ENCODE results near the gene PRKG1.

PRKG1 gene

DNA sequence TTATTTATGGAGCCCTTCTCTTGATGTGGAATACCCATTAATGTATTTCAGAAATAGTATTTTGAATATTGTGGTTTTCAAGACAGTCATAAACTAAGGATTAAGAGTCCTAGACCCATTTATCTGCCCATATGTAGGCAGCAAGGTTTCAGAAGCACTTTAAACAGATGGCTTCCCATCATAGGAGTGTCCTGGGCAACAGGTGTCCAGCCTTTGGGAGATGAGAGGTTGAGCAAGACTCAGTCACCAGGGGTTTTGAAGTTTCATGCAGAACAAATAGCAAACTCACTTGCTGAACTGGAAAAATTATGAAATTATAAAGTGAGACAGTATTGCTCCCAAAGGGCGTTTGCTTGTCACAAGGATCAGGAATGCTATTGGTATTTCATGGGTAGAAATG lies 818.0 kb downstream of the PRKG1 start:
- DNase-seq (ENCODE audit: low spot score), result no peak

DNA sequence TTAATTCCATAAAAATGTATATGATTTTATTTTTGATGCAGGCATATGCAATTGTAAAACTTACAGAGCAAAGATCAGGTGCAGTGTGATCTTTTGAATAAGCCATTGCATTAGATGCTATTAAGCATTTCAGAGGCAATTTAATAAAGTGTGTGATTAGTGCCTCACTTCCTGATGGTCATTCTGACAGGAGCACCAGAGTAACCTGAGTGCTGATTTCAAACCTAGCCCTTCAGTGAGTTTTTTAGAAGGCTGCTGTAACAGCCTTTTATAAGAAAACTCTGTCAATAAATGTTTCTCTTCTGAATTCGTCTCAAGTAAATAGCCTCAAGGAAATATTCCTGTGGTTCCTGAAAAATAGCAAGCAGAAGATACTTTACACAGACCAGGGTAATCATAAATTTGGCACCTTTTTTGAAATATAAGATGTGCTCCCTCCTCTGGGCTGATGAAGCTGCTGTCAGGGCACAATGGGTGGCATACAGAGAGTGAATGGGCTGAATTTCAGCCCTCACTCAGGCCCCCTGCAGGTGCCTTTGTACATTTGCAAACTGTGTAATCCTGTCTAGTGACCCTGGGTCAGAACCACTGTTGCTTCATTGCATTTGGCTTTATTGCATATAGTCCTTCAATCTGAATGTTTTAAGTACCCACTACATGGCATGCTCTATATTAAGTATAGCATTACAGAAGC lies 818.8 kb downstream of the PRKG1 start:
- DNase-seq (ENCODE audit: low spot score), result no peak

DNA sequence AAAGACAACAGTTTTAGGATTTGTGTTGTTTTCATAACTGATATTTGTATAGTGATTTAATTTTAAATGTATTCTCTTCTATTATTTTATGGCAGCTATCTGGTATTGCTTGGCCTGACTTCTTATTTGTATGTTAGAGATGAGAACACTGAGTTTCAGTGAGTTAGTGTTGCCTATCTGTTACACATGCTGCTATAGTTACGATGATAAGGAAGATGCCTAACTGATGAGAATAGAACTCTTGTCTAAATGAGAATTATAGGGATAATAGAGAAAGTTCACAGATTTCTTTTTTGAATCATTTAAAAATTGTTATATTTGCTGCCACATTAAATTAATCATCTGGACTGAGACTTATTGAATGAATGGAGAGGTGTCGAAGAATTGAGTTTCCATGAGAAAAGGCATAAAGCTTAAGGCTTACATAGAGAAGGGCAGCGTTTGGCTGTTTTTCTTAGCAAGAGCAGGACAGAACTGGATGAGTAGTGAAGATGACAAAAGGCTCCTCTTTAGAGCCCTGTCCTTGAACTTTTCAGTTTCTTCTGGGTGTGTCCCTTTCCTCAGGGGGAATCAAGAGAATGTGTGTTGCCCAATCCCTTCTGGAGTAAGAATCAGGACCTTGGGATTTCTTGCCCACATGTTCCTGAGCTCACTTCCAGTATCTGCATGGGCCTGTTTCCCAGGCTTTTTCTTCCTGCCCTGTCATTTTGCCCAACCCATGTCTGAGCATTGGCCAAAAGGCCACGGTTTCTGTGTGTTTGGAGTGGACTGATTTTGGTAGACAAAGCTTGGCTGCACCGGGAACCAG lies 820.7 kb downstream of the PRKG1 start:
- no peak for DNase-seq (ENCODE audit: low spot score)

DNA sequence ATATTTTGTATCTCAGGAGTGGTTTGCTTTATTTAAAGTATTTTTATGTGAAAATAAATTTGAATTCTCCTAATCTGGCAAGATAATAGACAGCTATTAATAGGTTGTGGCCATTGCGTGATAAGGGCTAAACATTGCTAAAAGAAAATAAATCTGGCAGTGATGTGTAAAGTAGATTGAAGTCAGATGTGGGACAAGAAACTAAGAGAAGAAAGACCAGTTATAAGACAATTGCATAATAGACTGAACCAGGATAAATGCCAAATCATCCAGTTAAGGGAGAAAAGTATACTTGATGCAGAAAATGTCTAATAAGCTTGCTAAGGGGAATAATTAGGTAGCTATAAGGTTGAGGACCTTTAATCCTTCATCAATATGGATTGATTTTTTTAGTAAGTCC lies 822.6 kb downstream of the PRKG1 start:
- no peak for DNase-seq (ENCODE audit: low spot score)

DNA sequence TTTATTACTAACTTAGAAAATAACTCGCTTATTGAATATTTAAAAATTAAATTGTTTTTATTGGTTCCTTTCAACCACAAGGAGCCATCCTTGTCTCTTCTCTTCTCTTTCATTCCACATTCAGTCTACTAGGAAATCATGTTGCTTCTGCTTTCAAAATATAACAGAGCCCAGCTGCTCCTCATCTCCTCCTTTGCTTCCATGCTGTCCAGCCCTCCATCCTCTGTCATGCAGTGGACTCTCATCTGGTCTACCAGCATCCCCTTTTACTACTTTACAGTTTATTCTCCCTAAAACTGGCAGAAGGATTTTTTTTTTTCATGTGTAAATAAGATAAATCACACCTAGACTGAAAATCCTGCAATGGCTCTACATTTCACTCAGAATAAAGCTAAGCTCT lies 823.3 kb downstream of the PRKG1 start:
- DNase-seq (ENCODE audit: low spot score), result no peak

DNA sequence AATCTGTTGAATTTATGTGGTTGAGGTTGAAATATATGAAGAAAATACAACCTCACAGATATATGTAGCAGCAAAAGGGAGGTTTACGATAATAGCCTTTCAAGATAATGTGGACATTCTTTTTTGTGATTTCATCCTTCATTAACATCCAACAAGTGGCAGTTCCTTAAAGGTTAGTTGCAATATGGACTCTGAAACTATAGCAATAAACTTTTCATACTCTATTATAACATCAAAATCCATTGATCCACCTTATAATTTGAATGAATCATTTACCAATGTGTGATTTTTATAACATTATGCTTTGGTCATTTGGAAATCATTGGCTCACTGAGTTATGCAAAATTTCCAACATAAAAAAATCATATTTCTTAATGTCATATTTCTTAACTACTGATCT lies 825.9 kb downstream of the PRKG1 start:
- no peak for DNase-seq (ENCODE audit: low spot score)

DNA sequence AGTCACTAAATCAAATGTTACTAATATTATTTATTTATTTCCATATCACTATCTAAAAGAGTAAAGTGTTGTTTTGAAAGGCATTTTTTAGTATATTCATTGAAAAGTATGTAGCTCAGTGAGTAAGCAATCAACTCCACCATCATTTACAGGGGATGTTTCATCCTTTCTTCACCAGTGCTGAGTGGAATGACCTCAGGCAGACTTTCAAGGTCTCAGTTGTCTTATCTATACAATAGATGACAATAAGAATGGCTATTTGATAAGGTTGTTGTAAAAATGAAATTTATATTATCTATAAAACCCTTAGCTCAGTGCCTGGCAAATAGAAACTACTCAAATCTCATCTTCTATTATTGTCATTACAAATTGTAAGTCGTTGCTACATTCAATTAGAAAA lies 829.4 kb downstream of the PRKG1 start:
- DNase-seq (ENCODE audit: low spot score), result no peak

DNA sequence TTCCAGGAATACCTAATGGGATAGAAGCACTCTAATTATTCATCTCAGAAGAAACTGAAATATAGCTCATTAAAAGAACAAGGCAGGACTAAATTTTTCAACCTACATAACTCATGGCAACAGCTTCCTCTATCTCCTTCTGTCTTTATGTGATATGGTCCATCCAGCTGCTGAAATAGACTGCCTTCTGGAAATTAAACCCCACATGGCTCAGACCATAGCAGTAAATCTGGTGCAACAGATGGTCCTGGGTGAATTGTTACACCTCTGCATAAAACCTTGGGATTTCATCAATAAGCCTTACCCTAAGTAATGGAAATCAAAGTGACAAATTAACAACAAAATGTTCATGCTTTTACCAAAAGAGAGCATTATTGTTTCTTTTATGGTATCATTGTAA lies 830.7 kb downstream of the PRKG1 start:
- DNase-seq (ENCODE audit: low spot score), result no peak

DNA sequence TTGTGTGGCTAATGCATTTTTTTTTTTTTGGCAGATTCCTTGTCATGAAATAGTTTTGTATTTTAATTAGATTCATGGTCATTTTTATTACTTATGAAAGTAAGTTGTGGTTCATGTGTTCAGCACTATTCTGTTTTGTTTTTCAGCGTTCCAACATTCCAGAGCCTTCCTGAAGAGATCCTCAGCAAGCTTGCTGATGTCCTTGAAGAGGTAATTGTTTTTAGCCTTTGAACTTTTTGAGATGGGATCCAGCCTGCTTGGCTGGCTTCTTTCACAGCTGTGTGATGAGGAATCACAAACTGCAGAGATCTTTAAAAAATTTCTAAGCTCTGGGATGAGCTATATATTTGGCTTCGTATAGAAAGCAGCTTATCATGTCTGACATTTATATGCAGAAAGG lies 833.1 kb downstream of the PRKG1 start:
- no peak for DNase-seq (ENCODE audit: low spot score)

DNA sequence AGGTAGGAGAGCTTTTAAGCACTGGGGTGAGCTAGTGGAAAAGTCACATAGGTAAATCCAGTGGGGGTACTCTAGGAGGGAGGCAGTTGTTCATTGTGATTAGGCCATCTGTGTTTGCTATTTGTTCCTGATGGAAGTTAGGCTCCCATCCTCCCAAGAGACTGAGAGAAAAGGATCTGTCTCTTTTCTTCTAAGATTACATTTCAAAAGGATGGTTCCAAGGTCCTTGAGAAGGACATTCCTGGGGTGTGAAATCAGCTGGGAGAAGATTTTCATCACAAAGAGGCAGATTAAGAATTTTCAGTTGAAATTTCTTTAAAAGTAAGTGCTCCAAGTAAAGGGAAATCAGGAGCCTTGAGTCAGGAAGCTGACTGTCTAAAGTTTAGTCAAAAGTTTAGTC lies 835.9 kb downstream of the PRKG1 start:
- no peak for DNase-seq (ENCODE audit: low spot score)

DNA sequence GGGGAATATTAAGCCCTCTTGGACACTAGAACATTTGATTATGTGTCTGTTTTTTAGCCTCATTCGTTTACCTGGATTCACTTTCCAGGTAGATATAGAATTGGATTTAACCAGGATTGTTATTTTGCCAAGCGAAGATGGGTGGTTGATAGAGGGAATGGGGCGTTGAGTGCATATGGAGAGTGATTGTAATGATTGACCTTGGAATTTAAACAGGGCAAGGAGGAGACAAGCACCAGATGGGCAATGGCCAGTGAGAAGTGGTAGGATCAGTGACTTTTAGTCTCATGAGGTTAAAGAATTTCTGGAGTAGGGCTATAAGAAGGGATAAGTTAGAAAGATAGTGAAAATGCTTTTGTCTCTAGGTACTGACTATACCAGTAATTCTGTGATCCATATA lies 836.3 kb downstream of the PRKG1 start:
- no peak for DNase-seq (ENCODE audit: low spot score)

DNA sequence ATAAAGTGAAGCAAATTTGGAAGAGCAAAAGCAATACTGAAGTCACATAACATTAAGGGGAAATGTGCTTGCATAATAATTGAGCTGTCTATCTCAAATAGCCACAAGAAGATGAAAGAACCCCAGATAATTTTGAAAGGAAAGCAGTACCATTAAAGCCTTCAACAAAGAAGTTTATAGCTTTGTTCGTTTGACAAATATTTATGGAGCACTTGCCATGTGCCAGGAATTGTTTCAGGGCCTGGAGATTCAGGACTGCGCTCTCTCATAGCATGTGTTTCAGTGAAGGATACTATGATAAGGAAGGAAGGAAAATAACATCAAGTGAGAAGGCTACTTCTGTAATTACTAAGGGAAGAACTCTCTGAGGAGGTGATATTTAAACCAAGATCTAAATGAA lies 837.4 kb downstream of the PRKG1 start:
- no peak for DNase-seq (ENCODE audit: low spot score)

DNA sequence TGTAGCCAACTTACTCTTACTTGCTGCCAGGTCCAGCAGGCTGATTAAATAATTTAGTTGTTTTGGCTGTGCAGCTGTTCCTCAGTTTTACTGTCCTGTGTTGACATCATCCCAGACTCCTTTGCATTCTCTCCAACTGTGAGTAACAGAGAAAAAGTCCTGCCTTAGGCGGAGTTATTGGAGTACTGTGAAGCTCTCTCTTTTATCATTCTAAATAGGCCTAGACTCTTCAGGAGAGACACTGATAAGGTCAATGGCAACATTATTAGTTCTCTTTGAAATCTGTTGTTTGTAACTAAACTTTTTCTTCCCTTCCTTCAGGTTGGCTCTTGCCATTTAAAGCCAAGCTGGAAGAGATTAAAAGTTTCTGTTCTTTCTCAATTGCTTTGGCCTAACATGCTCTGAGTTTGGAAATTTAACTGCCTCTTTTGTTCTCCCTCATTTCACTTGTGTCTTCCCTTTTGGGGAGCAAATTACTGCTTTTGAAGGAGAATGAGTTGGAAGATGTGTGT lies 840.8 kb downstream of the PRKG1 start:
- DNase-seq (ENCODE audit: low spot score), result no peak

DNA sequence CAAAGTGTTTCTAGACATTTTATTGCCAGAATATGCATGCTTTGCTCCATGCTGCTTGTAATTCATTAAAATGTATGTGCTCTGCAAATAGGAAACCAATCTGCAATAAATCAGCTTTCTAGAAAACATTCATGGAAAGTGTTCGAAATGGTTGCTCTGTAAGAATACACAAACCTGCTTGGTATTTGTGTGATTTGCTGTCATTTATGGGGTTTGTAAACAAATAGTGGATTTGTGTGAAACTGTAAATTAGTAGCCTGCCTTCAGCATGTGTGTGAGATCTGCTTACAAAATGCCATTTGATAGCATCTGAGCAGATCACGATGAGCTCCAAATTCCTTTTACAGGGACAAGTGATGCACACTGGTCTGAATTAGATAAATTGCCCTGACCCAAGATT lies 844.2 kb downstream of the PRKG1 start:
- DNase-seq (ENCODE audit: low spot score), result no peak

DNA sequence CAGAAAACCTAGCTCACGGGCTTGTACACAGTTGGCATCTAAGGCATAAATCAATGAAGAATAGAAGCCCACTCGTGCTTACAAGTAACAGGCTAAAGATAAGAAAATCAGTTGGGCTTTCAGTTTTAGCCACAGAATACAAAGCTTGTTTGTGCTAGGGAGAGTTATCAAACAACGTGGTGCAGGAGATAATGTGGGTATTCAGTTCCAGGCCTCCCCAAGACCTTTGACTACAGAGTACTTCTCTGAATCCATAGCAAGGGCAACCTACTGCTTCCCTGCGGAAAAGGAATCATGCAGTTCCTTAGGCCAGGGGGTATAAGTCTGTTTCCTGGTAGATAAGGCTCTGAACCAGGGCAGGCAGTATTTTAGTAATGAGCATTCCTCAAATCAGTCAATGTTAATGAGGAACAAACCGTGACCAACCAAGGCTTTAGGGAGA lies 844.6 kb downstream of the PRKG1 start:
- DNase-seq (ENCODE audit: low spot score), result no peak

DNA sequence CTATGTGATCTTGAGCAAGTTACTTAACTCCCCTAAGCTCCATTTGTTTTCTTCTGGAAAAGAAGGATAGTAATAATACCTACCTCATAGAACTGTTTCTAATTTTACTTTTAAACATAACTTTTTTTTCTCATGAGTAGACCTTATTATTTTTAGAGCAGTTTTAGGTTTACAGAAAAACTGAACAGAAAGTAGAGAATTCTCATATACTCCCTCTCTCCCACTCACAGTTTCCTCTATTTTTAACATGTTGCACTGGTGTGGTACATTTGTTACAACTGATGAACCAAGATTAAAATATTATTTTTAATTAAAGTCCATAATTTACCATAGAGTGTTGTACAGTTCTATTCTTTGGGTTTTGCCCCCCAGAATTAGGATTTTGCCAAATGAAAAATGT lies 846.4 kb downstream of the PRKG1 start:
- DNase-seq (ENCODE audit: low spot score), result no peak

DNA sequence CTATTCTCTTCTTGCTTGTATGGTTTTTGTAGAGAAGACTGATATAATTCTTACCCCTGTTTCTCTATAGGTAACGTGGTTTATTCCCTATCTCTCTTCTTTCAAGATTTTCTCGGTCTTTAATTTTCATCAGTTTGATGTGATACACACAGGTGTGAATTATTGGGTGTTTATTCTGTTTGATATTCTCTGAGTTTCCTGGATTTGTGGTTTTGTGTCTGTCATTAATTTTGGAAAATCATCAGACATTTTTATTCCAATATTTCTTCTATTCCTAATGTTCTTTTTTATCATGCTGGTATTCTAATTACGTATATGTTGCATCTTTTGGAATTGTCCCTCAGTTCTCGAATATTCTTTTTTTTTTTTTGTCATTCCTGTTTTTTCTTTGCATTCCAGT lies 850.1 kb downstream of the PRKG1 start:
- no peak for DNase-seq (ENCODE audit: low spot score)

DNA sequence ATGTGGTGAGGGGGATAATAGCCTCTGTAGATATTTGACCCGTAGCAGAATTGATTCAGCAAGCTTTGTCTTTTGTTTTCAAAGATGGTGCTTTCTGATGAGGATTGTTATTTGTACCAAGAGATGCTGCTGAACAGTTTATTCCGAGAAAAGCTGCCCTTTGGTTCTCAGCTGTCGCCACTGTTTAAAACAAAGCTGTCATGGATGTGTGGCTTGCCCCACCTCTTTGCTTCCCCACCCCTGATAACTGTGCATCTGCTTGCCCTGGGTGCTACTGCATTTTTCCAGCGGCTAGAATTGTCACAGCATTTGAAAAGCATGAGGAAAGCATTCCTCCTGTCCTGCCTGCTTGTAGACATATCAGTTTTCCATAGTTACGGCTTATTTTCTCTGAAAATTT lies 852.0 kb downstream of the PRKG1 start:
- no peak for DNase-seq (ENCODE audit: low spot score)

DNA sequence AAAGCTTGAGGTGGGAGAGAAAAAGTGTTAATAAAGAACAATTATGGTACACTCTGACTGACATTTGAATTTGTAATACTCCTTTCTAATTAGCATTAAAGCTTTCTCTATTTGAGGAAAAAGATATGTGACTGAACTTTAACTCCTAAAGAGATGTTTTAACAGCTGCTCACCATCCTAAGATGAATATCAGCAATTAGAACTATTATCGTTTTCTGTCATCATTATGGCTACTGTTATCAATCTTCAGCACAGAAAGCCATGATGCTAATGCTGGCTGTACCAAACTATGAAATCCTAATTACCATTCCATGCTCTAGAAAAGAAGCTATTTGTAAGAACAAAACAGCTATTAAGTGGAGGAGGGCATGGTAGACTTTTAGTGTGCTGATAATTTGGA lies 853.9 kb downstream of the PRKG1 start:
- DNase-seq (ENCODE audit: low spot score), result no peak

DNA sequence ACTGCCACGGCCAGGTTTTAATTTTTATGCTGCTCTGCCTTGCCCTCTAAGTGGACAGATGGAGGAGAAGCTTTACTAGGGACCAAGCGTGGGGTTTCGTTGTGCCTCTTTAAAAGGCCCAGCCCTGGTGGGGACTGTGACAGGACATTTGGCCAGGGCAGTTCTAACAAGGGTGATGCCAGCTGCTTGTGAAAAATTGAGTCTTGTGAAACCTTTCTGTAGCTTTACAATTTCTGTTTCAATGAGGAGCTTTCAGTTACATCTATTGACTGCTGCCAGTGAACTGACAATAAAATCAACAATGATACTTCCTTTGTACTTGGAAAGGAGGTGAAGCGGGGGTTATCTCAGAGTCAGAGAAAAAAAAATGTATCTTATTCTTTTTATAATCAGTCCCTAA lies 858.2 kb downstream of the PRKG1 start:
- no peak for DNase-seq (ENCODE audit: low spot score)

DNA sequence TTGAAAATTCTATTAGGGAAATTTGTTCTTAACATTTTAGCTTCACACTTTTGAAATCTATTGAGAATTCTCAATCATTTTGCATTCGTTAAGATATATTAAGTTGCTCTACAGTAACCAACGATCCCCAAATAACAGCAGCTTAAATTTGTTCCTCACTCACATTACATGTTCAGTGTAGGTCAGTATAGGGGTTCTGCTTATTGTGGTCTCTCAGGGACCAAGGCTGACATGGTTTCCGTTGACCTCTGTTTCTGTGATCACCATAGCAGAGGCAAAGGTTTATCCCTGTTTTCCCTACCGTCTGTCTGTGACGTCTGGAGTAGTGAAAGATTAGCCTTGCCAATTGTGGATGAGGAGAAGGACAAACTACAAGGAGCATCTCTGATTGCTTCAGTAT lies 860.1 kb downstream of the PRKG1 start:
- DNase-seq (ENCODE audit: low spot score), result no peak

DNA sequence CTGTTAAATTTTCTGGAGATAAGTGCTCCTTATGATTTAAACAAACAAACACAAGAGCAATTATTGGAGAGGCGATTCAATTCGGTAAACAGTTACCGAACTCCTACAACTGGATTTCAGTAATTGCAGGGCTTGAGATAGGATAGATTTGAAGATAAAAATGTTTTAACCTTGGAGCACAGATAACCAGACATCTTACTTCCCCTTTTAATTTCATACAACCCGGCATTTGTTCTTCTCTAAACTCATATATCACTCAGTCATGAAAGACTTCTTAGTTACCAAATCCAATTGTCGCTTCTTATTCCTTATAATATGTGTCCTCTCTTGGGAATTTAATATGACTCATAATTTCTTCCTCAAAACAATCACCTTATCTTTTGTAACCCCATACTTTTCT lies 861.1 kb downstream of the PRKG1 start:
- DNase-seq (ENCODE audit: low spot score), result no peak

DNA sequence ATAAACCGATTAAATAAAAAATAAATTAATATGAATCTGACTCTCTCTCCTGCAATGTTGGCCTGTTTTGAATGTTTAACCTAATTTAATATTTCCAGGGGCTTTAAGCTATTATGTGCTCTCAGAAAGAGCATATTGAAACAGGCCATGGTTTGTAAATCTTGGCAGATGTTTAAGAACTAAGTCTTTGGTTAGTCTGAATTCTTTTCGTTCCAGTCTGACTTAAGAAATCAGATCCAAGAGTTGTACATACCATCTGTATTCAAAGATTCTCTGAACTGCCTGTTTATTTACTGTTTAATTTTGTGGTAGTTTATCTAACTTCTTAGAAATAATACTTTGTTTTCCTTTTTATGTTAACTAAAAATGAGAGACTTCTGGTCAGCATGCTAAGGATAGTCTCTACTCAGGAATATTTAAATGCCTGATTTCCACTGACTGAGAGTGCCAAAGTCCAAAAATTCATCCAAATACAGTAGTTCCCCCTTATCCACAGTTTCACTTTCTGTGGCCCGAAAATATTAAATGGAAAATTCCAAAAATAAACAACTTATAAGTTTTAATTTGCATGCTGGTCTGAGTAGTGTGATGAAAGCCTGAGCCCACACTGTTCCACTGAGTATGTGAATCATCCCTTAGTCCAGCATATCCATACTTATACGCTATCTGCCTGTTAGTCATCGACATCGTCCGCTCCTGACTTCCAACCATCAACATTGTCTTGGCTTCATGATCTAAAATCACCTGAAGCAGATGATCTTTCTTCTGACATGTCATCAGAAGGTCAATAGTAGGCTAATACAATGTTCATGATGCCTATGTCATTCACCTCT lies 863.2 kb downstream of the PRKG1 start:
- DNase-seq (ENCODE audit: low spot score), result no peak

Data from SW480 (cell line).